NCI-H1048 (cell line): Measurements from ENCODE around the gene AZGP1.
"Not testable (repeated sequence)": the region's sequence is repeated elsewhere in the genome, so short reads cannot be mapped to it uniquely, and the experiment has no call there.

Experiments
- DNase-seq: peaks from one replicate; lab custom pipeline; 2025; lab: John Stamatoyannopoulos, UW

Gene AZGP1

GRCh38 chr7:99975782-99976521, at the start of gene AZGP1:
Gene AZGP1, minus strand, starts transcription at chr7:99976031. Its CDS starts 11 bp downstream, at chr7:99976020.
- DNase-seq: peak; percentile 71

- no peak for DNase-seq
Observed at GRCh38 chr7:100024020-100024619, 48.3 kb upstream of the AZGP1 start.

GRCh38 chr7:100023526-100023925, 47.7 kb upstream of the AZGP1 start:
- no peak for DNase-seq

GRCh38 chr7:100022621-100023020, 46.8 kb upstream of the AZGP1 start:
- DNase-seq: no peak

DNA sequence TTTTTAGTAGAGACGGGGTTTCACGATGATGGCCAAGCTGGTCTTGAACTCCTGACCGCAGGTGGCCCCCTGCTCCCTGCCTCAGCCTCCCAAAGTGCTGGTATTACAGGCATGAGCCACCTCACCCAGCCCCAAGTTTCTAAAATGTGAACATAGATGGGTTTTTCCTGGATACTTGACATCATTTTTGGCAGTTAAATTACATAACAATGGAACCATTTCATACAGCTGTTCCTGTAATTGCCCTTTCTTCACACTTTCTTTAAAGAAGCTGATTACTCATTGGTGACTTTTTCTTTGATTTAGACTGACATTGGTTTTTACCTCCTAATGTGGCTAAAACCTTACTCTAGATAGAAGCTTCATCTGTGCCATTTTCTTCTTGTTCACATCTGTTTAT, 45.5 kb upstream of the AZGP1 start:
- DNase-seq: no peak

DNA sequence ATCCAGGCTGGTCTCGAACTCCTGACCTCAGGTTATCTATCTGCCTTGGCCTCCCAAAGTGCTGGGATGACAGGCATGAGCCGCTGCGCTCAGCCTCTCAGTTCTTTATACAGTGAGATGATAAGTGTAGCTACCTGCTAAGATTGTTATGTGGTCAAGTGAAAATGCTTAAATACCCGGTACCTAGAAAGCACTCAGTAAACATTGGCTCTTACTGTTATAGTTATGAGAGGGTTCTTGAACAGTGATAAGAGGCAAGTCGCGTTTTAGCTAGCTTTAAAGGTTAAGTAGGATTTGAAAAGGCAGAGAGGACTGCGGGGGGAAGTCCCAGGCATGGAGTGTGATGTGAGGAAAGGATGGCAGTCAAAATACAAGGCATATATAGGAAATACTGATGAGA, 44.1 kb upstream of the AZGP1 start:
- no peak for DNase-seq

DNA sequence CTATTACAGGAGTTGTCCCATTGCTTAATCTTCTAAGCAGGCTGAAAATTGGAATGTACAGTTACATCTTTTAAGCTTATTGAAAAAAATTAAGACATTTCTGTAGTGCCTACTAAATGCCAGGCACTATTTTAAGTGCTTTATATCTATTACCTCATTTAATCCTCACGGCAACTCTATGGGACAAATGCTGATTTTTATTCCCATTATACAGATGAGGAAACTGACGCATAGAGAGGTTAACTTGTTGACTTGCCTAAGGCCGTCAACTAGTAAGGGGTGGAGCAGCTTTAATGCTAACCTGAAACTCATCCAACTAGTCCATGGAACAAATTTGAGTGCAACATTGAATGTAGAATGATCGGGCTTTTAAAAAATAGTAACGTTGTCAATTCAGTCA, 42.0 kb upstream of the AZGP1 start:
- DNase-seq: no peak

- no peak for DNase-seq
Observed at GRCh38 chr7:100017300-100017699, 41.5 kb upstream of the AZGP1 start.

- no peak for DNase-seq
Observed at GRCh38 chr7:100016215-100016901, 40.5 kb upstream of the AZGP1 start.

DNA sequence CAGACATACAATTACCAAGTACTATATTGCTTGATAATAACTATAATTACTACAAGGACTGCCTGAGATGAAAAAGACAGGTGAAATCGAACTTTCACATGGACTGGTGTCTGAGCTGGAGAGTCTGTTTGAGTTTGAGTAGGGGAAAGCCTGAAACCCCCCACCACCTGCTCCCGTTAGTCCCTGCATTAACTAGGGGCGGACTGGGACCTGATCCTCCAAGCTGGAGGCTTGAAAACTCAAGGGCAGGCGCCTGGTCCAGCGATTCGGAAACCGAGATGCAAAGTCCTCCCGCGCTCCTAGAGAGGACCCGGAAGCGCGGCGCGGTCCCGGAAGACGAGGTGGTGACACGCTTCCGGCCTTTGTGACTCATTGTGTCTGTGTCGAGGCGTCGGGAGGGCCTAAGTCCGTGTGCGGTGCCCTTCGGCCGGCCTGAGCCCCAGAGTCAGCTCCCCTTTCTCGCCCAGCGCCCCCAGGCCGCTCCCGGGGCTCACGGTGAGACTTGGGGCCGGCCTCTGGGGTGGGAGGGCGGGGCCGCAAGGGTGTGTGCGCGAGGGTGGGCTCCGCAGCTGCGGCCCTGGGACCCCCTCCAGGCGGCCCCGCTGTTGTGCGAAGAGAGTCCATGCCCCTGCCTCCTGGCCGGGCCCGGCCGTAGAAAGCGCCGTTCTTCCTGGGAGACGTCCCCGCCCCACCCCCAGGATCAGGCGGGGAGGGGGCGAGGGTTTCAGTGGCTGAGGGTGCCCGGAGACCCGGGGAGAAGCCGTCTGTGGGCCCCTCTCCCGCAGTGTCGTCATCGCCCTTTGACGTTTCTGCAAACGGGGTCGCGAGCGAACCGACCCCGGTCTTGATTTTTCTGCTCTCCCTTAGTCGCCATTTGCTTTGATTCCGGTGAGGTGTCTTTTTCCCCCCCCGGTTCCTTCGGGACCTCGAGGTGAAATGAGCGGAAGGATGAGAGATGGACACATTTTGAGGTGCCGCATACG, 39.7 kb upstream of the AZGP1 start, which contains the start of gene ZKSCAN1:
ZKSCAN1 (plus strand) TSS at position 365 of the 983 bp plus-strand sequence. CDS start 7,911 bp downstream, outside the sequence.
- DNase-seq: peak; percentile 82

- DNase-seq: no peak
Observed at GRCh38 chr7:100013328-100013676, 37.5 kb upstream of the AZGP1 start.

- DNase-seq: not testable (repeated sequence)
Observed at GRCh38 chr7:100012385-100013327, 36.8 kb upstream of the AZGP1 start.

- DNase-seq: no peak
Observed at GRCh38 chr7:100011516-100011915, 35.7 kb upstream of the AZGP1 start.

GRCh38 chr7:100010901-100011300, 35.1 kb upstream of the AZGP1 start:
- no peak for DNase-seq

DNA sequence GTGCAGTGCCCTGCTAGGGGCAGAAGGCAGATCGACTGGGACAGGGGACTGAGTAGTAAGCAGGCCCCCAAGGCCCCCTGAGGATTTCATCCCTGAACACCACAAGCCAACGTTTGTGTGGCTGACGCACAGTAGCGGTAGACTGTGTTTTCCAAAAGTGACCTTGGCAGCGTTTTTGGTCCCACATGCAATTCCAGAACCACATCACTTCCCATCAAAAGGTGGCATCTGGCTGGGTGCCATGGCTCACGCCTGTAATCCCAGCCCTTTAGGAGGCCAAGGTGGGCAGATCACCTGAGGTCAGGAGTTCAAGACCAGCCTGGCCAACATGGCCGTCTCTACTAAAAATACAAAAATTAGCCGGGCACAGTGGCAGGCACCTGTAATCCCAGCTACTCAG, 34.1 kb upstream of the AZGP1 start:
- not testable (repeated sequence) for DNase-seq

GRCh38 chr7:100008525-100008924, 32.7 kb upstream of the AZGP1 start:
- DNase-seq: no peak

DNA sequence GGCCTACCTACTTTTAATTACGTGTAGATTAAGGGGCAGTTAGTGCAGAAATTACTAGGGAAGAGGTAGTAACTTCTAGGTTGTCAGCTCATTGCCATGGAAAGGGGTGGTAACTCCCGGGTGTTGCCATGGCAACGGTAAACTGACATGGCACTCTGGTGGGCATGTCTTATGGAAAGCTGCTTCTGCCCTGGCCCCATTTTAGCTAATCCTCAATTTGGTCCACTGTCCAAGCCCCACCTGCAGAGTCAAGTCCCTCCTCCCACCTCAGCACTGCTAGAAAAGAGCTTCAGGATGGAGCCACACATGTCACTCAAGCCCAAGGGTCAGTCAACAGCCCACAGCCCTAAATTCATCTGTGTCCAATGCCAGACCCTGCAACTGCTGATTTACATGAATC, 32.1 kb upstream of the AZGP1 start:
- no peak for DNase-seq

DNA sequence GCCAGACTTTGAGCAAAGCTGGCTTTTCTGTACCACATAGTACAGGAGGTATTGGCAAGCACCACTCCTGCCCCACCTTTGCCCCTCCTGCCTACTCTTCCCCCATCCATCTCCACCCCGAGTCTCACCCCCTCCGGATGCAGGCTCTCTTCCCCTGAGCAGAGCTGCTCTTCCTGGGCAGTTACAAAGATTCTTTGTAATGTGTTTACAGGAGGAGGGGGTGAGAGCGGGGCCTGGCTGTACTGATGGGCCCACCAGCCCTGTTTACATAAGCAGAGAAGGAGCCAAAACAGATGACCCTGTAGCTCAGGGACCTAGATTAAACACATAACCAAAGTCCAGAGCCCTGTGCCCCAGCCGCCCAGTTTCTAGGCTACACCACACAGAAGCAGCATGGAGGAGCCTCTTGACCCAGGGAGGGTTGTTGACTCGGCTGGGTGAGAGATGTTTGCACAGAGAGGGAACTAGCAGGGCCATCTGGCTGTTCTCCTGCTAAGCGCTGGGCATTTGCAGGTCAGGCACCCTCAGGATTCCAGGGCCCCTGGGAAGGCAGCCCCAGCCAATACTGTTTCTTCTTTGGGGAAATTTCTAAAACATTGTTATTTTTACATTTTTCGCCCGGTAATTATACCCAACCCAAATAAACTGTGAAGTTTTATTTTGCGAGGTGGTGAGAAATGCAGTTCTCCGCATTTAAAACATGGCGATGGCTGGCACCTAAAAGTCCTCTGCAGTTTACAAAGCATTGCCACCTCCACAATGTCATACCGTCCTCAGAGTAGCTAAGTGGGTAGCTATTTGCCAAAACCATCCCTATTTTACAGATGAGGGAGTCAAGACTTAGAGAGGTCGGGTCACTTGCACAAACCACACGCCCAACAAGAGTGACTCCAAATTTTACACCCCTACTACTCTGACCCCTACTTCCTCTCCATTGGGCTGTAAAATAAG, 28.2 kb upstream of the AZGP1 start:
- DNase-seq: no peak

- DNase-seq: no peak
Observed at GRCh38 chr7:100000239-100000638, 24.4 kb upstream of the AZGP1 start.
